Heart left ventricle (tissue), 13 donors: ENCODE results near the gene GADD45A.

Experiments used
- POLR2A ChIP-seq, 2 donors: fragments of 450-650 bp; IDR thresholded peaks; one replicate each; pipeline ENCODE4 v1.6.1; 2017; ENCODE audit warnings: antibody characterized with exemption in 2 of 2, mild to moderate bottlenecking in 2 of 2, moderate library complexity in 2 of 2
- TF ChIP-seq, protein P1 (sequence below), 12 donors: fragments of 200-600 bp; sonication (generic) in 4 of 12; IDR thresholded peaks; one replicate each; pipeline versions ENCODE4 v1.5.0 to v1.8.0; 2018 to 2022; ENCODE audit warnings: antibody characterized with exemption in 12 of 12, mild to moderate bottlenecking in 5 of 12
- donor health status: ischemic (EF 13 %, LVEDD 7.1; RV severe dilation, severe dysfunction).
- donor health status: DM: no; HTN: yes; CAD: no.
- donor health status: DM: no; HTN: no; CAD: no.
- donor health status: ischemic (EF 25% LVEDD 6.9; RV normal size, moderate dysfunction).
- donor health status: ischemic (EF 25% LVEDD 5.7; RV mildly dilated, moderate dysfunction).
- donor health status: ischemic (EF 35%, LVEDD 5.7; RV mildly dilated, moderate dysfunction).
- donor health status: nonischemic (EF 11% LVEDD 7.7; RV severe dilation, severe dysfunction).
- donor health status: DM: yes; HTN: yes; CAD: no.
- donor health status: PGD.
- donor health status: ischemic (EF 29% LVEDD 5.4; RV normal size, mild dysfunction).
- donor health status: nonischemic (EF 23%, LVEDD 6.1; RV moderate dilation, normal function).

DNA sequence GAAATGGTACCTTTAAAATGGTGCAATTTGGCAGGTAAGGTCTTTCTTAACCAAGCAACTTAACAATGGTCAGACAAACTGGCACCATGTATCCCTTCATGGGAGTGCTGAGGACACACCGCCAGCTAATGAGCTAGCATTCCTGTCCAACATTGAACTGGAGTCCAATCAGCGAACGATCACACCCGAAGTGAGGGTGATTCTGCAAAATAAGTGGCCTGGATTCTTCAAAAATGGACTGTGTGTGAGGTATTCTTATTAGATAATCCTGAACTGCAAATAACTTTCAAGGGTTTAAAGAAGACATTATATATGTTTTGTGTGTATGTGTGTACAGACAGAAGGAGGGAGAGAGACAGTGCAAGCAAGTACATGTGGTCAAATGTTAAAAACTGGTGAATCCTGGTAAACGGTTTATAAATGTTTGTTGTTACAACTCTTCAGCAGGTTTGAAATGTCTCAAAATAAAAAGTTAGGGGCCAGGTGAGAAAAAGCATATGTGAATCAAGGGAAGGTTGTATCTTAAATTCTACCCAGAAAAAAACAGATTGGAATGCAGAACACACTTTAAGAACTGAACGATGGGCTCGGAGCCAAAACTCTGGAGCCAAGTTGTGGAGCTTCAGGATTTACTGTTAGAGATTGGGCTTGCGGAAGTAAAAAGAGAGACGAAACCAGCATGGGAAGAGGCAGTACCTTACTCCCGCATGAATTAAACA is 20.9 kb downstream of the GADD45A start:
- no peak for TF ChIP-seq POLR2A (IDR thresholded peaks at IDR 0.05)
- TF ChIP-seq, protein P1, sequence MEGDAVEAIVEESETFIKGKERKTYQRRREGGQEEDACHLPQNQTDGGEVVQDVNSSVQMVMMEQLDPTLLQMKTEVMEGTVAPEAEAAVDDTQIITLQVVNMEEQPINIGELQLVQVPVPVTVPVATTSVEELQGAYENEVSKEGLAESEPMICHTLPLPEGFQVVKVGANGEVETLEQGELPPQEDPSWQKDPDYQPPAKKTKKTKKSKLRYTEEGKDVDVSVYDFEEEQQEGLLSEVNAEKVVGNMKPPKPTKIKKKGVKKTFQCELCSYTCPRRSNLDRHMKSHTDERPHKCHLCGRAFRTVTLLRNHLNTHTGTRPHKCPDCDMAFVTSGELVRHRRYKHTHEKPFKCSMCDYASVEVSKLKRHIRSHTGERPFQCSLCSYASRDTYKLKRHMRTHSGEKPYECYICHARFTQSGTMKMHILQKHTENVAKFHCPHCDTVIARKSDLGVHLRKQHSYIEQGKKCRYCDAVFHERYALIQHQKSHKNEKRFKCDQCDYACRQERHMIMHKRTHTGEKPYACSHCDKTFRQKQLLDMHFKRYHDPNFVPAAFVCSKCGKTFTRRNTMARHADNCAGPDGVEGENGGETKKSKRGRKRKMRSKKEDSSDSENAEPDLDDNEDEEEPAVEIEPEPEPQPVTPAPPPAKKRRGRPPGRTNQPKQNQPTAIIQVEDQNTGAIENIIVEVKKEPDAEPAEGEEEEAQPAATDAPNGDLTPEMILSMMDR (IDR thresholded peaks at IDR 0.05) = no peak
